Measurements from ENCODE around the gene PDSS2.
"Not testable (repeated sequence)": the region's sequence is repeated elsewhere in the genome, so short reads cannot be mapped to it uniquely, and the experiment has no call there.

PDSS2 gene, protein sequence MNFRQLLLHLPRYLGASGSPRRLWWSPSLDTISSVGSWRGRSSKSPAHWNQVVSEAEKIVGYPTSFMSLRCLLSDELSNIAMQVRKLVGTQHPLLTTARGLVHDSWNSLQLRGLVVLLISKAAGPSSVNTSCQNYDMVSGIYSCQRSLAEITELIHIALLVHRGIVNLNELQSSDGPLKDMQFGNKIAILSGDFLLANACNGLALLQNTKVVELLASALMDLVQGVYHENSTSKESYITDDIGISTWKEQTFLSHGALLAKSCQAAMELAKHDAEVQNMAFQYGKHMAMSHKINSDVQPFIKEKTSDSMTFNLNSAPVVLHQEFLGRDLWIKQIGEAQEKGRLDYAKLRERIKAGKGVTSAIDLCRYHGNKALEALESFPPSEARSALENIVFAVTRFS

DNA sequence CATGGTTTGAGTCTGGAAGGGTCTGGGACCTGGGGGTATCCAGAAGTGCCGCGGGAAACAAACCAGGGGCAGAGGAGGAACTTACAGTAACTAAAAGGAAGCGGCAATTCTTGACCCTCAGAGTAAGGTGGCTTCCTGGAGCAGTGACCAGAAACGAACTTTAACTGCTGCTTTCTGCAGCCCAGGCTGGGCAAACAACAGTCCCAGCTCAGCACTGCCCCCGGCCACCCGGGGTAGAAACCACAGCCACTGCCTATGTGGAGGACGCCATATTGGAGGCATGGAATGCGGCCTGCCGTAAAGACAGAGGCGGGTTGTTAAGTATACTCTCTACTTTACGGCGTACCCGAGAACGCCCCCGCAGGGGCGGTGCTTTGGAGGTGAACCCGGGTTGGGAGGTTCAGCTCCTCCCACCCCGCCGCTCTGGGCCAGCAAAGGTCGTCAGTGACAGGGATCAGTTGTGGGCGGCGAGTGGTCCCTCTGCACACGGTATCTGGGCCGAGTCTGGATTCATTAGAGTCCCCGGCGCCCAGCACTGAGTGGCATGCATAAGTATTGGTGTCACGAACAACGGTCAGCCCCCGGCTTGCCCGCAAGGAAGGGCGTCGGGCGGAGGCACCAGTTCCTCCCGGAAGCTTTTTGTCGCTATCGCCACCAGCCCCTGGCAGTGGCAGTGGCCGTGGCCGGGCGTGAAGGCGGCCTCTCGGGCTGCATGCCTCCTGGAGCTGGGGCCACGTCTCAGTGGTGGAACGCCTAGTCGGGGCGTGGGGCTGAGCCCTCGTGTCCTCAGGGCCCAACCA lies at the start of gene PDSS2:
PDSS2 (minus strand) TSS at position 282 of the 800 bp plus-strand sequence; CDS start at position 3, 279 bp downstream.
- DNase-seq: peak; percentile 95

DNA sequence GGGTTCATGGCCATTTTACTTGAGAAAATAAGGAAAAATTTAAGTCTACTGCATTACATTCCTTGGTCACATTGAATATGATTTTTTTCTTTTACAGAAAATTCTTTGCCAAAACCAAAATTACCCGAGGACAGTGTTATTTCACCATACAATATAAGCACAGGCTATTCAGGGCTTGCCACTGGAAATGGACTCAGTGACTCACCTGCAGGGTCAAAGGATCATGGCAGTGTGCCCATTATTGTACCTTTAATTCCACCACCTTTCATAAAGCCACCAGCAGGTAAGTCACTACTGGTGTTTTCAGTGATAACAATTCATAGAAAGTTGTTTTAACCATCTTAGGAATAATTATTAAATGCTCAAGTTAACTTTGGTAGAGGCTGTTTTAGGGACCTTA lies 46.8 kb upstream of the PDSS2 start:
- no peak for DNase-seq

DNA sequence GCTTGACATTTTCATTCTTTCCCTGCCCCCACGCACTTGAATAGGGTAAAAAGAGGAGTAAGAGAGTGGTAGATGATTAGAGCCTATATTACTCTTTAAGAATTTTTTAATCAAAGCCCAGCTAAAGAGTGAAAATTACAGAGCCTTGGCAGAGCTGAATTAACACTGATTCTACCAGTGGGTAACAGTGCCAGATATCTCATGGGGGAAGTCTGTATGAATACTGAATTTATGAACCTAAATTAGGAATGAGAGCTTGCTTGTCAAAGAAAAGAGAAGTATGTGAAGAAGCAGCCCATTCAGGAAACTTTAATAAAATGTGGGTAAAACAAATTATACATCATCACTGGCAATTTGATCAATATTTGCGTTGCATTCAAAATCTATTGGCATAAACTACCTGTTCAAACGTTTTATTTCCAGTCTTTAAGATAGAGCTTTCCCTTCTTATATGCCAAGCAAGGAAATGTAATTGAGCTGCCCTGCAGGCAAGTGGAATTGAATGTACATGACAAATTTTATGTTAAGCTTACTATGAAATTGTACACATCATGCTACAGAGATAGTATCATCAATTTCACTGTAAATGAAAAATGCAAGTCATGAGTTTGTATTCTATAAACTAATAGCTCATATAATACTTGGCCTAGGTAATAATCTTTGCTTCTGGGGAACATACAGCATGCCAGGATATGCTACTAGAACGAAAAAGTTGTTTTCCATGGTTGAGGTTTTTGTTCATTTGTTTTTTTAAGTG lies 45.1 kb upstream of the PDSS2 start:
- DNase-seq: no peak

DNA sequence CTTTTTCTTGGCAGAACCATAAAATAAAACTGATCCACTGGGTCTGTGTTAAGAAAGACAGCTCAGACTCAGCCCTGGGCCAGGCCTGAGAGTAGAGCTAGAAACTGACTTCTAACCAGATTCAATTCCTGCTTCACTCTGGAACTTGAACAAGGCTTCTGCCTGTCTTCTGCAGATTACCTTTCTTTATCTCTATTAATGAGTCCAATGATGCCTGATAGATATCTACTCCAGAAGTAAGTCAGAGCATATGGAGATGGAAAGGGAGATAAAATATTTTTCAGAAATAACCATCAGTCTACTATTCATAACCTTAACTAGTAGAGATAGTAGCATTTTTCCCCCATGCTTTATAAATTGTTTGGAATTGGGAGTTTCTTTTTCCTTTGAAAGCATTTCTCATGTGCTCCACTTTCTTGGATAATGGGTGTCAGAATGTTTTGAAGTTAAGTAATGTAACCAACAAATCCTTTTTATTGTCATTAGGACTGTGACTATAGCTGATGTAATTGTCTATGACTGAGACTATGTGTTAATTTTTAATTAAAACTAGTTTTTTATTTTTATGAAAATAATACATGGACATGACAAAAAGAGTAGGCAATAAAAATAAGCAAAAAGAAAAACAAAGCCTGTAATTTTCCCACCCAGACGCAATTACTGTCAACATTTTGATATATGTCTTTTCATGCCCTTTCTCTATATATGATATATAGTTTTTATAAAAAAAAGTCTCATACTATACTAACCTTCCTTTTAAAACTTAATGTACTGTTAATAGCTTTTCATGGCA lies 37.7 kb upstream of the PDSS2 start:
- no peak for DNase-seq

DNA sequence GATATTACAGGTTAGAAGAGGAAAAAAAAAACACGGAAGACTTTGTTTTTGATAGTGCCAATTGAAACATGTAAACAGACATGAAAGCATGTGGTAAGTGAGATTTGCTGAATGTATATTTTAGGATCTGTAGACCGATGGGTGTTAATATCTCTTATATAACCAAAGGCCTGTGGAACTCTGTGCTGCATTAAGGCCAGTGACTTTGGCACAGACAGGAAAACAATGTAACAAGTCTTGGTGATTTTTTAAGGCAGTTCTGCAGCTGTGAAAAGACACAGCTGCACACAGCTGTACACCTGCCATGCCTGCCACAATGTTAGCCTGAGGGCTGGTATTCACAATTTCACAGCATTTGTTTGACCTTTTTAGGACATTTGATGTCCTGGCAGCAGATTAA lies 36.6 kb upstream of the PDSS2 start:
- DNase-seq: no peak

DNA sequence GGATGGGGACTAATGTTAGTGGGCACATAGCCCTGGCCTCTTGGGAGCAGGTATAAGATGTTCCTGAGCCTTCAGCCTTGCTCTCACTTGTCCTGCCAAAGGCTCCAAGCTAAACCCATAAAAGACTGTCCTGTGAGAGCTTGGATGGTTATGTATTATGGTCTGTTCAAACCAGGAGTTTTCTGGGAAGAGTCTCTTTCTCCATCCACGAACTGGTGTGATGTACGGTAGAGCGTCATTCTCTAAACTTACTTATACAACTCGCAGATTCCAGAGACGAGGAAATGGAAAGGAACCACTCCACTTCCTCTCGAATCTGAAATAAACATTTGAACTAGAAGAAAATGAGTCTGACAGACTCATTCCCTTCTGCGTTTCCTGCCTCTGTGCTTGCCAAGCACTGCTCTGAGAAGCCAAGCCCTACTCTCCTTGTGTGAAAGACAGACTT lies 35.9 kb upstream of the PDSS2 start:
- DNase-seq: no peak

DNA sequence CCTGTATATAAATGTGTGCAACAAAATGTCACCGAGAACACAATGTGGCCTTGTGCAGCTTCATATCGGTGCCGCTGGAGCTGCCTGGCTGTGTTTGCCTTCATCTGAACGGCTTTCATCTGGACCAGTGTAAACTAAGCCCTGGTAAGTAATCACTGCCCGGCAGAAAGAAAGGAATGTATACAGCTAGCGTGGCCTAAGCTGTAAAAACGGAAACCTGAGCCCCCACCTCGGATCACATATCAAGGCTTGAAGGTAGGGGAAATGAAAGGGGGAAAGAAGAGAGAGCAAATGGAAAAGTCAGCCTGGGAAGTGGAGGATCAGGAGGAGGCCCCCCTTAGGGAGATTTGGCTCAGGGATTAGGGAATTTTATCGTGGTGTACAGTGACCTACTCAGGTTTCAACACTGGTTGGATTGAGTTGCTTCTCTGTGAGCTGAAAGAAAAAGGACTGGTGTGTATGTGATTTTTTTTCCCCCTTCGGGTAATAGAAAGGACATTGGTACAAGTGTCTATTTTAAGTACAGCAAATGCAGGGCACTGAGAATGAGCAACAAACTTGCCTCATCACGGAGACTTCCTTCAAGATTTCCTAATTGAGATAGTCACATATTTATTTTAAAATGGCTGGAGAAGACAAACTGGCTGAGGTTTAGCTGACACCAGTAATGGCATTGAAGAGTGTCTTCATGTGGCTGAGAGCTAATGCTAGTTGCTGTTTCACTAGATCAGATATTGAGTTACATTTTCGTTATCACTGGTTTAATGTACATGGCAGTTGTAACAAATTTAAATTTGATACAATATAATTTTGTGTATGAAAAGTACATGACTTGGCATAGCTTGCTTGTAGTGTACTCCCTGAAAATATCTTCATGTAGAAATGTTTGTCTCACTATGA lies 34.0 kb upstream of the PDSS2 start:
- no peak for DNase-seq

DNA sequence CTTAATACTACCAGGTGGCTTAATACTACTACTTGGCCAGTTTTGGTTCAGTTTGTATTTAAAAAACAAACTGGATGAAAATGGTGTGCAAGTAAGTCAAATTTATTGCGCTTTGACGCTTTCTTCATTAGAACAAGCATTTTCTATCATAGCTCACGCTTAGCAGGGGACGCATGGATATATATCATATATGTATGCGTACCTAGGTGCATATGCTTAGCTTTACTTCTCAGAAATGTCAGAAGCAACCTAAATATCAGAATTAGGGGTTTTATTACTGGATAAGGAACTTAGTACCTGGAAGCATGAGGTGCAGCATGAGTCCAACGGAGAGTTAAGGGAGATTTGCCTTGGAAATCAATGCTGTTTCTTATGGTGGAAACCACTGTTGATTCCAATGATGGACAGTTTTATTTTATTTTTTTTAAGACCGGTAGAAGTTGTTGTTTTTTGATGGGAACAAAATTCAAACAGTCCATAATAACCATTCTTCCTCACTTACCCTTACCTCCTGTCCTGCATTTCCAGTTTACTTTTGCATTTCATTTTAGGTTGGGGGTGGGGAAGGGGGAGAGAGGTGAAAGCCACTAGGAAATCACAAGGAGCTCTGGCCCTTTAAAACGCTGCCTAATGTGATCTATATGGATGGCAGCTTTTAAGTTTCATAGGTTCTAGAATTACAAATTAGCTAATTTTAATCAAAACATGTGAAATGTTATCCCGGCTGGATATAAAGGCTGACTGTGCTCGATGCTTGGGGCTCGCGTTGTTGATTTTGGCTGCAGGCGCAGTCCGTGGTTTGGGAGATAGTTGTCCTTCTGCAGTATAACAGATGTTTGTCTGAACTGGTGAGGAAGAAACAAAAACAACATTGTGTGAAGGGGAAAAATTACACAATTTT lies 32.6 kb upstream of the PDSS2 start:
- no peak for DNase-seq

DNA sequence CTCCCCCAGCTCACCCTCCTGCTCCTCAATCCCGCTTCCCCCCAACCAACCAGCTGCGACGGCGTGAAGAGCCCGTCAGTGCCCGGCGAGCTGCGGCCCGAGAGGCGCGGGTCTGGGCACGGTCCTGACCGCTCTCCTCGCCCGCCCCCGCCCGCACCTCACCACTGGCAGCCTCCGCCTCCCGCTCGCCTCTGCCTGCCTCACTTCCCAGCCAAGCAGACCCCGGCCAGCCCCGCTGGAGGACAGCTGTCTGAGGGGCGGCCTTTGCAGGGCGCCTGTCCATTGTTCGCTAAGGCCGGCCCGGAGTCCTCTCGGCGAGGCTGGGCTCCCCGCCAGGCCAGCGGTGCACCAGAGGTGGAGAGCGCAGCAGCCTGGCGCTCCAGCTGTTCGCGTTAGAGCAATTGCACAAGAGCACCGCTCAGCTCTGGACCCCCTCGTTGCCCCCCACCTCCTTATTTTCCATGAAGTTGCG lies 31.8 kb upstream of the PDSS2 start:
- DNase-seq: no peak

DNA sequence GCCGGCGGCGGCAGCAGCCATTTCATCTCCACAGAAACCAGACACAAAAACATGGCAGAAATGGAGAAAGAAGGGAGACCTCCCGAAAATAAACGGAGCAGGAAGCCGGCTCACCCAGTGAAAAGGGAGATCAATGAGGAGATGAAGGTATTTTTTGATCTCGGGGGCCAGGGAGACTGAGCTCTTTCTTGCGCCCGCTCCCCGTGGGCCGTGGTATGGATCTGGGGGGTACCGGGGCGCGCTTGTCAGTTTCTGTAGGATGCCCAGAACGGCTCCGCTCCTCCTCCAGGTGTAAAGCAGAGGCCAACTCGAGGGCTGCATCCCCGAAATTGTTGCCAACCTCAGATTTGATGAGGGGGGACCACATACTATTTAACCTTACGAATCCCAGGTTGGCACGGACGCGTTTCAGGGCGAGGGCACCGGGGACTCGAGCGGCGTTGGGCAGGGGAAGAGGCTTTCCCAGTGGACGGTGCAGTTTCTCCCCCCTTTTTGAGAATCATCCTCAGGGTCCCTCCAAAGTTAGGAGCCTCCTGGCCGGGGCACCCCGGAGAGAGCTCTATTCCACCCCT lies 31.3 kb upstream of the PDSS2 start:
- no peak for DNase-seq

DNA sequence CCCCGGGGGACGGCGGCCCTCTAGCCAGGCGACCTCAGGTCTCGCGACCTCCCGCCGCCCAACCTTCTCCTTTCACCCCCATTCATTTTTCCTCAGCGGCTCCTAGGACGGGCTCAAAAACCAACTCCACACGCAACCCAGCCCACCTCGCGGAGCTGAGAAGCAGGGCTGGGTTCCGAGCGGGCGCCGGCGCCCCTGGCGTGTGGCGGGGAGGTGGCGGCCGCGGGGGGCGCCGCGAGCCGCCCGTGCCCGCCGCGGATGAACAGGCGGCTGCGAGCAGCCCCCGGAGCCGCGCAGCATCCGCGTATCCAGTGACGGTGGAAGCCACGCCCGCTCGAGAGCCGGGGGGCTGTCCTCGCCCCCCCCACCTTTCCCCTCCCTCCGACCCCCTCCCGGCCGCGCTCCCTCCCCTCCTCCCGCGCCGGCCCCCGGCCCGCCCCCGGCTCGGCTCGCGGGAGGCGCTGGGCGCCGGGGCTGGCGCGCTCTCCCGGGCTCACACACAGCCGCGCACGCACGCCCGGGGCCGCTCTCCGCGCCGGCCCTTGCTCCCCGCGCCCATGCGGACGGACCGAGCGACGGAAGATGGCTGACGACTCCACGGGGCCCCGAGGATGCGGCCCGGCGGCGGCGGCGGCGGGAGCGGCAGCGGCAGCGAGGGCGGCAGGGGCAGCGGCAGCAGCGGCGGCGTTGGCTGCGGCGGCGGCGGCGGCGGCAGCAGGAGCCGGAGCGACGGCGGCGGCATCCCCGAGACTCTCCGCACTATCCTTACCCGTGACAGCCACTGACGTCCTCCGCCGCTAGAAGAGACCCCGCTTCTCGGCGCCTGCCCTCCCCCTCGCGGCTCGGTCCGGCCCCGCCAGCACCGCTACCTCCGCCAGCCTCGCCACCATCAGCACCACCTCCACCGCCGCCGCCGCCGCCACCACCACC lies 30.5 kb upstream of the PDSS2 start, which contains the start of gene SOBP:
SOBP (plus strand) TSS at position 482 of the 930 bp plus-strand sequence. CDS start 500 bp downstream, outside the sequence.
- DNase-seq: no peak

DNA sequence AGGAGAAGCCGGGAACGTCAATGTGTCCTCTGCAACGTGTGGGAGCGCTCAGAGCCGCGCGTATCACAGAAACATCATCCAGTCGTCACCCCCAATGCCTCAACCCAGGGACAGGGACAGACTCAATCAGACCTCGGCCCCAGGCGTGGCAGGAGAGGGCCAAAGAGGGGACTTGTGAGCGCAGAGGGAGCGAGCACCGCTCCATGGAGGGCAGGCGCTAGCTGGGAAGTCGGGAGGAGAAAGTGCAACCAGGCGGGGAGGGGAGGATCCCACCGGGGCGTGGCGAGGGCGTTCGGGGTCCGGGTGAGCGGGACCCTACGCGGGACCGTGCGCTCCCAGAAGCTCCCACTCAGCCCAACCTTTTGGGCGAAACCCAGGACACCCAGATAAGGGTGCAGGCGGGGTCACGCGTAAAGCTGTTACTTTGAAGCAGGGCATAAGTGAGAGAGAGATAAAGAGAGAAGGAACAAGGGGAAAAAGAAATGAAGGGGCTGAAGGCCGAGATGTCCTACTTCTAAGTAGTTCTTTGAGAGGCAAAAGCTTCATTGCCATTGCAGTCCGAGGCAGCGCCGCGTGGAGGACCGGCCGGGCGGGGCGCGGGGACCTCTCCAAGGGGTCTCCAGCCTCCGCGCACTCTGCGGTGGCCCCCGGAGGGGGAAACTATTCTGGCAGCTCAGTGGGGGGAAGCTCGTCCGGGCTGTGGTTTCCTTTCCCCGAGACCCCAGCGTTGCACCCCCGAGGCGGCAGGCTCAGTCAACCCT lies 29.7 kb upstream of the PDSS2 start:
- no peak for DNase-seq

DNA sequence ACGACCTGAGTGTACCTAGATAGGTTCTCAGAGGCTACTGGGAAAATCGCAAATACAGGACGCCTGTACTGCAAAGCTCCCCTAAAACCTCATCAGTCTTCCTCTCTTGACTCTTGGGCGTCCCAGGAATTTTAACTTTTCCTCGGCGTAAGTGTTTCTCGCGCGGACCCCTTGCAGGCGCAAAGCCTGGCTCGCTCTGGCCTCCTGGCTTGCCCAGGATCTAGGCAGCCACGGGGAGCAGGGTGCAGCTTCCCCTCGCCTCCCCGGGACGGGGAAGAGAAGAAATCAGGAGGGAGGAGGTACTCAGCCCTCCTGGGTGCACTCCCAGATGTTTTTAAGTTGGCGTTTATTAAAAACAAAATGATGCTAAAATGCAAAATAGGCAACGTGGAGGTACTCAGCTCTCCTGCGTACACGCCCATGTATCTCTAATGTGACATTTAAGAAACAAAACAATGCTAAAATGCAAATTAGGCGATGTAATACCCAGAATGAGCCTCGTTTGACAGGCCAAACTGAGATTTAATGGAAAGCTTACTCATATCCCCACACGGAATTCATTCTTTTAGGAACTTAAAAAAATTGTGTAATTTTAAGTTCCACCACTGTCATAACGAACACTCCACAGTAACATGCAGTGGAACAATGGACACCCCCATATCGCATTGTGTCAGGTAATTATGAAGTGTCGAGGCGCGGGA lies 29.0 kb upstream of the PDSS2 start:
- no peak for DNase-seq

DNA sequence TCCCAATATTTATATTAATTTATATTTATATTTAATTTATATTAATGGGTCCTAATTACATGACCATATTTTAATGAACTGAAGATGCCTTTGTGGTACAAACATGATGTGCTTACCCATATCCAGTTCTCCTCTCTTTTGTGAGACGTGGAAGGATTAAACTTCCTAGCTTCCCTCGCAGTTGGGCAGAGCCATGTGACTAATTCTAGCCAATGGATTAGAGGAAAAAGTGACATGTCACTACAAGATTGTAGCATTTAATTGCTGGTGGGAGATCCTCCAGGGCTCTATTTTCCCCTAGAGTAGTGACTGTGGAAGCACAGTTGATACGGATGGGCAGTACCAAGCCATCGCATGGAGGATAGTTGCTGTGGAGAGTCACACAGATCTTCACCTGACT lies 25.8 kb upstream of the PDSS2 start:
- DNase-seq: no peak

DNA sequence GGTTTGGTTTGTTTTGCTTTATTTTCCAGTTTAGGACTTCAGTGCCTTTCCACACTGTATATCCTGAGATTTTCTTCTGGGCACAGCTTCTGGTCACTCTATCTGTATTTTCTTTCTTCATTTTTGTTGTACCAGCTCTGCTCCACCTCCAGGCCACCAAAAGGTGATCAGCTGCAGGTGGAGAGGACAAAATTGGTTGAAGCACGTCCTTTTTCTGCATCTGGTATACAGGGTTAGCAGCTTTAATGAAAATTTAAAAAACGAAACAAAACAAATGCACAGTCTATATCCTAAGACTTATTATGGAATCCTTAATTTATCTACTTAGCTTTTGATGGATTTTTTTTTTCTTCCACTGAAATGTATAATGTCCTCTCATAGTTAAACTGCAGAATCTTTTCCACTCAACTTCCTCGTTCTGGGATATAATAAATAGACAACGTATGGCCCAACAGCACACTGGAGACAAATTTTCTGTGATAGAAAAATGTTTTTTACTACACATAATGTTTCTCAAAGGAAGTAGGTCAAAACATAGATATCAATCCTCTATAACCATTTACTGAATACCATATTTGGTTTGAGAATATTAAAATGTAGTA lies 19.8 kb upstream of the PDSS2 start:
- no peak for DNase-seq

DNA sequence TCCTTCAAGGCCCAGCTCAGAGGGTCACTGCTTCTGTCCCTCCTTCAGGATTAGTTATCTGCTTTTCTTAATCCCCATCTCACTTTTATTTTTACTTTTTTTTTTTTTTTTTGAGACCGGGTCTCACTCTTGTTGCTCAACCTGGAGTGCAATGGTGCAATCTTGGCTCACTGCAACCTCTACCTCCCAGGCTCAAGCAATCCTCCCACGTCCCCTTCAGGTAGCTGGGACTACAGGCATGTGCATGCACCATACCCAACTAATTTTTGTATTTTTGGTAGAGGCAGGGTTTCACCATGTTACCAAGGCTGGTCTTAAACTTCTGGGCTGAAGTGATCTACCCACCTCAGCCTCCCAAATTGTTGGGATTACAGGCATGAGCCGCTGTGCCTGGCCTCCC lies 16.5 kb upstream of the PDSS2 start:
- not testable (repeated sequence) for DNase-seq

DNA sequence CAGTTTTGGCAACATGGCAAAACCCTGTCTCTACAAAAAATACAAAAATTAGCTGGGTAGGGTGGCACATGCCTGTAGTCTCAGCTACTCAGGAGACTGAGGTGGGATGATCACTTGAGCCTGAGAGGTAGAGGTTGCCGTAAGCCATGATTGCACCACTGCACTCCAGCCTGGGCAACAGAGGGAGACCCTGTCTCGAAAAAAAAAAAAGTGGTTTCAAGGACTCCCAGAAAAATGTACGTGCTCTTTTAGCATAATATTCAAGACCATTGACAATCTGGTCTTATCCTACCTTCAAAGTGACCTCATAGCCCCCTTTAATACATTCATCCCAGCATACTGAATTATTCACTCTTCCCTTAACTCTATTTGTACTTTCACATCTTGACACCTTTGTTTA lies 16.0 kb upstream of the PDSS2 start:
- DNase-seq: not testable (repeated sequence)

Measured in KG1 (cell line).